Dermis blood vessel endothelial cell (primary cell): ENCODE data around the gene DGCR8. TPM values are rescaled to one million over a fixed set of nuclear protein-coding genes. Genes with fewer than 3 reads are reported as not detected.
"Not testable (repeated sequence)": the region's sequence is repeated elsewhere in the genome, so short reads cannot be mapped to it uniquely, and the experiment has no call there.

Experiments used
- DNase-seq: peaks from one replicate; pipeline ENCODE4 v3.0.0; 2010
- total RNA-seq: library from RNA; depleted of rRNA; stranded (reverse); fragments of >200 nt; gene quantifications from 2 replicates; pipeline ENCODE4 v1.2.3, GENCODE V29; 2014

The DGCR8 gene
- total RNA-seq, 1 donor from 2014 or later = 30.3 TPM

DNA sequence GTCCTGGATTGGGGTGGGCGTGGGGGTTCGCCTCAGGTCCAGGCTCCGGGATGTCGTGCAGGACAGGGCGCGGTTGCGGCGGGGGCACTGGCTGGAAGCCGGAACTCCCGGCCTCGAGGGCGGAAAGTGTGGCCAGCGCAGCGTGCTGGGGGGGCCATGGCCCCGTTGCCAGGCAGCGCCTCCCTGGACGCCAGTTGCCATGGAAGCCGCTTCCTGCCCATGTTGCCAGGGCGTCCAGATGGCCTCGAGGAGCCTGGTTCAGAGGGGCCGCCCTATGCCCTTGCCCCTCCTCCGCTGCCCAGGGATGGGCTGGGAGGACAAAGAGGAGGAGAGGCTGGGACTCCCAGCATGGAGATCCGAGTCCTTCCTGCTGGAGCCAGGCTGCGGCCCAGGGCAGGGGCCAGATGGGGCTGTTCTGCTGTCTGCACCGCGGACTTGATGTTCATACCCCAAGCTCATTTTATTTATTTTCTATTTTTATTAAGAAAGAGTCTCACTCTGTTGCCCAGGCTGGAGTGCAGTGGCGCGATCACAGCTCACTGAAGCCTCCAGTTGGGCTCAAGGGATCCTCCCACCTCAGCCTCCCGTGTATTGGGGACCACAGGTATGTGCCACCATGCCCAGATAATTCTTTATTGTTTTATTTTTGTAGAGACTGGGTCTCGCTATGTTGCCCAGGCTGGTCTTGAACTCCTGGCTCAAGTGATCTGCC, 75.4 kb downstream of the DGCR8 start:
- DNase-seq = peak; percentile 87

DNA sequence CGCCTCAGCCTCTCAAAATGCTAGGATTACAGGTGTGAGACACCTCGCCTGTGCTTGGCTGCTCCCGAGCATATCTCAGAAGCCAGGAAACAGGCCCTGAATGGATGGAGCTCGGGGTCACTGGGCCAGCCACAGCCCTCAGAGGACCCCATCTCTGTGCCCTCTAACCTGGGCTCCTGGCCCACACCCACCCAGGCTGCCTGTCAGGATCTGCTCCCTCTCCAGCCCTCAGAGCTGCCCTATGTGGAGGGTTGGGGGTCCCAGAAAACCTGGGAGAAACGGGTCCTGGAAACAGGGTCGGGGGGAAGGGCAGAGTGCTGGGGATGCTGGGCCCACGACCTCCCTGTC, 76.0 kb downstream of the DGCR8 start:
- no peak for DNase-seq

DNA sequence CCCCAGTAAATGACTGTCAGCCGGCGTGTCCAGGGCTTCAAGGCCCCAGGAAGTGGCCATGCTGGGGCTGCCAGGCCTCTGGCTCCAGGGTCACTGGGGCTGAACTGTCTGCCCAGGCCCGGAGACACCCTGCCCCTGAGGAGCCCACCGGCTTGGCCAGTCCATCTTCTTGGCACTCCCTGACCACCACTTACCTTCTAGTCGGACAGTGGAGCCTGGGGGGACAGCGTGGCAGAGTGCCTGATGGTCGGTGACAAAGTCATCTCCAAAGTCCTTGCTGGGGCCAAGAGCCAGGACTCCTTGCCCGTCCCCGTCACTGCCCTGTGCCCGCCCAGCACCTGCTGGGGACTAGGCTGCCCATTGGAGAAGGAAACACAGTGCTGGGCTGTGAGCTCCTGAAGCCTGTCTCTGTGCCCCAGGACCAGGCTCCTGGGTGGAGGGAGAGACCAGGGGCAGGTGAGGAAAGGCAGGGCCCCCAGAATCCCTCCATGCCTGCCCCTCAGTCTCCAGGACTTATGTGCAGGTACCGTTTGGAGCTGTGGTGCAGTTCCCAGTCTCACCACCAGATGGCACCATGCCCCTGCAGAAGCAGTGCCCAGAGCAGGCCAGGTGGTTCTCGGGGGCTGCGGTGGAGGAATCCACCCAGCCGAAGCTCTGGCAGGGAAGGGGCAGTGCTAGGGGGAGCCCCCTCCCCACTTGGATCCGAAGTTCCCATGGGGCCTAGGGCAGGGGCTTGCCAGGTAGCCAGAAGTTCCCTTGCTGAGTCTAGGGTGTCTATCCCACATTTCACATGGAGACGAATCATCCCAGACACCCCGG, 76.8 kb downstream of the DGCR8 start:
- DNase-seq = peak; percentile 89

DNA sequence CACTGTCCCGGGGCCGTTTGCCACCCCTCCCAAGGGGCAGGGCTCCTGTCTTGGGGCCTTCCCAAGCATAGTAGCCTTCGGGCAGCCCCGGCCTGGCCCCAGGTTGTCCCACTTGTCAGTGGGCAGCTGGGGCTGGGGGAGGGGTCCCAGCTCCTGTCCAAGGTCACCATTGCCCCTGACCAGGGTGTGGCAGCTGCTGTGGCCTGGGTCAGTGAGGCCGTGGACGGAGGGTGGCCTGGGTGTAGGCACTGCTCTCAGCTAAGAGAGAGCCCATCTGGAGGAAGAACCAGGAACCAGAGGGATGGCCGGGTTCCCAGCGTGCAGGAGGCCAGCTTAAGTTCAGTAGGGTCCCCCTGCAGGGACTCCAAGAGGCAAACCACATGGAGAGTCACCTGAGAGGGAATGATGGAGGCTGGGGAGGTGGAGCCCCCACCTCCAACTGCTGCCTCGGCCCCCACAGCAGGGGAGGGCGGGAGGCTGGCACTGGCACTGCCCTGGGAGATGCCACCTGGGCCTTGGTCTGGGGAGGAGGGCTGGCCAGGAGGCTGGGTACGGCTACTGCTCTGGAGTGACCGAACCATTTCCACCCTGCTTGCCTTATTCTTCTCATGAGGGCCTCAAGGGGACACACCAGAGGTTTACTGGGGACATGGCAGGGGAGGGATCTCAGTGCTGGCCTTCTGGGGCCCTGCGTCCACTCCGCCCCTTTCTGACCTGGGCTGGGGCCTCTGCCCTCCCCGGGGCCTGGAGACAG, 77.6 kb downstream of the DGCR8 start:
- DNase-seq = no peak

DNA sequence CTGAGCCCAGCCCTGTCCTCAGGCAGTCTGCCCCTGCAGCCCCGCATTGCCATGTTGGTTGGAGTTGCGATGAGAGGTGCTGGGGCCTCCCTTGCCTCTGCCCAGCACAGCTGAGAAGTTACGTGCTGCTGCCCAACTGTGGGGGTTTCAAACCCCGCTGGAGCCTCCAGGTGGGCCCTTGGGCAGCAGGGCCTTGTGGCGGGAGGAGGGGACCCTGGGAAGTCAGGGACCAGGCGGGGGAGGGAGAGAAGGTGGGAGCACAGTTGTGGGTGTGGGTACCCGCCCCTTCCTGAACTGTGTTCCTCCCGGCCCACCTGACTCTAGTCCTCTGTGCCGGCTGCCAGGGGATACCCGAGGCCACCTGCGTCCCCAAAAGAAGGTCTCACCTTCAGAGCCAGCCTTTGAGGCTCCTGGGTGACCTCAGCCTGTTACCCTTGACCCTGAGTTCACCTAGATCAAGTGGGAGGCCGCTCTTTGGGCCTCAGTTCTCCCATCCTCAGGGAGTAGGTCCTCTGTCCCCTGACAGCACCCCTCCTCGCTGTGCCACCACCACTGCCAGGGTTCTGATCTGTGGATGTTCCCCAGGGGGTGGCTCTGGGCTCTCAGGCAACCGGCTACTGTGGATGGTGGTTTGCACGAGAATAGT, 78.5 kb downstream of the DGCR8 start:
- no peak for DNase-seq

DNA sequence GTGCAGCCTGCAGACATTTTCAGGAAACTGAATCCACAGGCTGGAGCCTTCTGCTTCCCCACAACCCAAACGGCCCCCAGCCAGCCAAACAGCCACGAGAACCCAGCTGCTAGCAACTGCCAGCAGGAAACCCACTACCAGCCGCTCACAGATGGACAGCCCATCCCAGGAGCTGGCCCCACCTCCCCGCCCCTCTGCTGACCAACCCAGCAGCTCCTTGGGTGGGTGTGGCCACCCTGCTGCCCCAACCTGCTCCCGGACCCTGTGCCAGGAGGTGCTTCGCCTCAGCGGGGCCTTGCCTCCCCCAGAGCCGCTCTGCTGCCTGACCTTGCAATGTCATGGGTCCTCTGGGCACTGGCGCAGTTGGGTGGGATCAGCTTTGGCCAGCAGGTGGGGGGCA, 79.0 kb downstream of the DGCR8 start:
- no peak for DNase-seq

DNA sequence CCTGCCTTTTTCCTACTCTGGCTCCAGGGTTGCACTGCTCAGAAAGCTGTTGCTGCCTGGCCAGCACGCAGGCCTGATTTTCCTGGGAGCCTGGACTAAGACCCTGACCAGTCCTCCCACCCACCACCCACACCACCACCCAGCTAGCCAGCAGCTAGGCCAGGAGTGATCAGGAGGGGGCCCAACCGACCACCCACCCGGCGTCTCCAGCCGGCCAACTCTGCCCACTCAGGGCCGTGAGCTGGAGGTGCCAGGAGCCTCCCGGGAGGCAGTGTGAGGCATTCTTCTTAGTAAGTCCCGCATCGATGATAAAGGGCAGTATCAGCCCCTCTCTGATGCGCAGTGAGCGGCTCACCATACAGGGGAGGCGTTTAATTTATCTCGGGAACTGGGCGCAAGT, 79.5 kb downstream of the DGCR8 start:
- DNase-seq = not testable (repeated sequence)

DNA sequence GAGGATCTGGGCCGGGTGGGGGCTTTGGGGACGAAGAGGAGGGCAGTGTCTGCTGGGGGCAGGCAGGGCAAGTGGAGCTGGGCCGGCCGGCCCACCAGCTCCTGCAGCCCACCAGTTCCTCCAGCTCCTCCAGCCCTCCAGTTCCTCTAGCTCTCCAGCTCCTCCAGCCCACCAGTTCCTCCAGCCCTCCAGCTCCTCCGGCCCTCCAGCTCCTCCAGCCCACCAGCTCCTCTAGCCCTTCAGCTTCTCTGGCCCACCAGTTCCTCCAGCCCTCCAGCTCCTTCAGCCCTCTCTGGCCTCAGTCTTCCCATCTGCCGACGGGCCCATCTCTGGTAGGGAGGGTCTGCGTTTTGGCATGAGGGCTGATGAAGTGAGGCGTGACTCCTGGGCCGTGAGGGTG, 80.0 kb downstream of the DGCR8 start:
- DNase-seq = no peak

Other genes starting within 250 kb of the DGCR8 start
- 7.3 and 12.4 TPM in 2 replicates for gene GNB1L, start 225.4 kb upstream of the DGCR8 start, total RNA-seq
- 28.1 and 30.7 TPM in 2 replicates for gene RTL10, start 225.4 kb upstream of the DGCR8 start, total RNA-seq
- gene COMT, start 138.5 kb upstream of the DGCR8 start, total RNA-seq = 551 and 616 TPM in 2 replicates
- gene TXNRD2, start 138.4 kb upstream of the DGCR8 start, total RNA-seq = 81.9 and 129 TPM in 2 replicates
- gene ARVCF, start 63.4 kb upstream of the DGCR8 start, total RNA-seq = 123 and 288 TPM in 2 replicates
- gene TANGO2, start 59.1 kb upstream of the DGCR8 start, total RNA-seq = 86.0 and 93.6 TPM in 2 replicates
- 239 and 338 TPM in 2 replicates for gene RANBP1, start 35.9 kb downstream of the DGCR8 start, total RNA-seq
- 39.9 and 48.8 TPM in 2 replicates for gene TRMT2A, start 37.0 kb downstream of the DGCR8 start, total RNA-seq
- gene ZDHHC8, start 51.6 kb downstream of the DGCR8 start, total RNA-seq = 9.0 and 20.4 TPM in 2 replicates
- 9.4 and 11.1 TPM in 2 replicates for gene CCDC188, start 70.8 kb downstream of the DGCR8 start, total RNA-seq
- gene RTN4R, start 188.1 kb downstream of the DGCR8 start, total RNA-seq = 0.68 and 2.7 TPM in 2 replicates
- gene DGCR6L, start 239.8 kb downstream of the DGCR8 start, total RNA-seq = 40.8 and 62.5 TPM in 2 replicates